Transverse colon (tissue), 4 donors: ENCODE results near the gene CDK10. TPM values are rescaled to one million over a fixed set of nuclear protein-coding genes. Genes with fewer than 3 reads are reported as not detected.
A peak's percentile ranks its signal among the peaks of the same experiment; 100 is the strongest.

ENCODE experiments used
- DNase-seq: peaks from one replicate; pipeline ENCODE4 v3.0.0-alpha.2; 2019
- H3K27ac ChIP-seq, 4 donors: fragments of 200-600 bp; sonication (generic); 2 replicates each; pipeline ENCODE4 v1.5.1; 2016 to 2018; ENCODE audit warnings: inconsistent platforms in 4 of 4
- H3K27me3 ChIP-seq: fragments of 200-600 bp; sonication (generic); 2 replicates; pipeline ENCODE4 v1.5.1; 2017; ENCODE audit warnings: inconsistent platforms
- H3K36me3 ChIP-seq, 4 donors: fragments of 200-600 bp; sonication (generic); 2 replicates each; pipeline ENCODE4 v1.5.1; 2017 to 2019; ENCODE audit warnings: inconsistent platforms in 4 of 4
- H3K4me1 ChIP-seq, 4 donors: fragments of 200-600 bp; sonication (generic); 2 replicates each; pipeline ENCODE4 v1.5.1; 2017 to 2020; ENCODE audit warnings: inconsistent platforms in 4 of 4
- H3K4me3 ChIP-seq, 4 donors: fragments of 200-600 bp; sonication (generic); 1 replicate in 1 of 4; 2 replicates in 3 of 4; pipeline versions ENCODE4 v1.5.1 to v1.6.1; 2017 to 2019; ENCODE audit warnings: inconsistent platforms in 4 of 4
- H3K9me3 ChIP-seq, 2 donors: fragments of 200-600 bp; sonication (generic); 2 replicates each; pipeline ENCODE4 v1.5.1; 2017 to 2019; ENCODE audit warnings: inconsistent platforms in 2 of 2
- EP300 ChIP-seq: sonication (generic); formaldehyde crosslinking; IDR thresholded peaks from one replicate; pipeline ENCODE4 v1.6.1; 2017; ENCODE audit warnings: antibody characterized with exemption, low read depth
- POLR2A ChIP-seq: fragments of 450-650 bp; IDR thresholded peaks from one replicate; pipeline ENCODE4 v1.6.1; 2016; ENCODE audit warnings: antibody characterized with exemption, mild to moderate bottlenecking, moderate library complexity
- POLR2AphosphoS5 ChIP-seq, 3 donors: sonication (generic); formaldehyde crosslinking; IDR thresholded peaks; one replicate each; pipeline ENCODE4 v1.6.1; 2016; ENCODE audit warnings: antibody characterized with exemption in 3 of 3
- WGBS, 2 donors: methylation state at CpG; one replicate each; pipeline ENCODE4 v1.1.5; 2018; ENCODE audit warnings: low coverage in 1 of 2; 5-methylcytosine and 5-hydroxymethylcytosine counted together
- in situ Hi-C, 4 donors: fragments of 200-750 bp; cut with MboI; loops; one replicate each; pipeline versions ENCODE4 v1.15.0 to v1.15.1; 2017; ENCODE audit warnings: low sequenced_read_pairs in 3 of 4, low pct_ligation_motif_present in 1 of 4, low pct_unique_long_range_greater_than_20kb in 1 of 4
- intact Hi-C: fragments of 100-400 bp; cut with DNase I; formaldehyde crosslinking; loops from one replicate; pipeline ENCODE4 v1.15.1; 2023; ENCODE audit warnings: low total_unique reads
- total RNA-seq, 4 donors: library from RNA; depleted of rRNA; stranded (reverse); fragments of >200 nt; gene quantifications; one replicate each; pipeline ENCODE4 v1.1.0, GENCODE V29; 2016
- TF ChIP-seq, protein P1 (sequence below), 5 experiments: fragments of 200-600 bp in 3 of 5; fragments of 450-650 bp in 2 of 5; sonication (generic) in 3 of 5; IDR thresholded peaks; 1 replicate in 2 of 5; 2 replicates in 3 of 5; pipeline ENCODE4 v1.5.1; 2016 to 2017; ENCODE audit warnings: antibody characterized with exemption in 5 of 5, inconsistent platforms in 3 of 5, mild to moderate bottlenecking in 2 of 5, moderate library complexity in 1 of 5

The CDK10 gene
- total RNA-seq, 4 donors from 2014 or later, result 69.6 to 304 (median 74.2) TPM

DNA sequence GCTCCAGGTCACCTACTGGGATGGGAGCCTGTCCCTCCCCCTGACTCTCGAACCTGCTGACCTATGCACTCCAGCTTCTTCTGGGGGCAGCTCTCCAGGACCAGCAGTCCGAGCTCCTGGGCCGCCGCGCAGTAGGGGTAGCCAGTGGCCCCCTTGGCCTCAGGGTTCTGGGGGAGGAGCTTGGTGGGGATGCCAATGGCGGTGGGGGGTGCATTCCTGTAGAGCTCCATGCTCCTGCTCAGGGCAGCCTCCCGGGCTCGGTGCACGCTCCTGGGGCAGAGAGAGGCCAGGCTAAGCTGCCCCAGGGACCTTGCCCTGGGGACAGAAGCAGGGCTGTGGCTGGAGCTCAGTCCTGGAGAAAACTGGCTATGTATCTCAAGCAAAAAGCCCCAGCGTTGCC is 22.7 kb downstream of the CDK10 start:
- in situ Hi-C loops, result loop anchor here in 2 of 4 donors (10.0 kb wide), 1 partner anchor 86 kb away; no protein-coding TSS in a partner anchor

DNA sequence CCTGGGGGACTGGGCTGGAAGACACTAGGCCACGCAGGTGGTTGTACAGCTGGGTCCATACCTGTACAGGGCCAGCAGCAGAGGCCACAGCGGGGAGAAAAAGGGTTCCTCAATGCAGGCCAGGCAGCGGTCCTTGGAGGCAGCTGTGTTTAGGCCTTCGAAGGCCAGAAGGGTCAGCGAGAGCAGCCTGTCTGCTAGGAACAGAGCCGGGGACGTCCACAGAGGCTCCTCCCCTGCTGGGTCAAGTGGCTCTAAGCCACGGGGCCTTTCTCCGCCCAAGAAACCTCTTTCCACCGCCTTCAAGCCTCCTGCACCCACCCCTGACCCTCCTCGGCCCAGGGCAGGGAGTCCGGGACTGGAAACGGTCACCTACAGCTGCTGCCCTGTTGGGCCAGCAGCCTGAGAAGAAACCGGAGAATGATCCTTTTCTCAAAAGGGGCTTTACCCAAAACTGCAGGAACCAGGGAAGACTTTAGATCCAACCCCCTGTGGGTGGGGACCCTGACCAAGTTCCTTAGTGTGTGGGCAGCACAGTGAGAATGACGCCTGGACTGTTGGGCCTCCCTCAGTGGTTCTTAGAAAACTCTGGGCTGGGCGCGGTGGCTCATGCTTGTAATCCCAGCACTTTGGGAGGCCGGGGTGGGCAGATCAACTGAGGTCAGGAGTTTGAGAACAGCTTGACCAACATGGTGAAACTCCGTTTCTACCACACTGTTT is 23.4 kb downstream of the CDK10 start:
- no peaks in the 10 kb centered on the region for H3K36me3 ChIP-seq
- TF ChIP-seq, protein P1, sequence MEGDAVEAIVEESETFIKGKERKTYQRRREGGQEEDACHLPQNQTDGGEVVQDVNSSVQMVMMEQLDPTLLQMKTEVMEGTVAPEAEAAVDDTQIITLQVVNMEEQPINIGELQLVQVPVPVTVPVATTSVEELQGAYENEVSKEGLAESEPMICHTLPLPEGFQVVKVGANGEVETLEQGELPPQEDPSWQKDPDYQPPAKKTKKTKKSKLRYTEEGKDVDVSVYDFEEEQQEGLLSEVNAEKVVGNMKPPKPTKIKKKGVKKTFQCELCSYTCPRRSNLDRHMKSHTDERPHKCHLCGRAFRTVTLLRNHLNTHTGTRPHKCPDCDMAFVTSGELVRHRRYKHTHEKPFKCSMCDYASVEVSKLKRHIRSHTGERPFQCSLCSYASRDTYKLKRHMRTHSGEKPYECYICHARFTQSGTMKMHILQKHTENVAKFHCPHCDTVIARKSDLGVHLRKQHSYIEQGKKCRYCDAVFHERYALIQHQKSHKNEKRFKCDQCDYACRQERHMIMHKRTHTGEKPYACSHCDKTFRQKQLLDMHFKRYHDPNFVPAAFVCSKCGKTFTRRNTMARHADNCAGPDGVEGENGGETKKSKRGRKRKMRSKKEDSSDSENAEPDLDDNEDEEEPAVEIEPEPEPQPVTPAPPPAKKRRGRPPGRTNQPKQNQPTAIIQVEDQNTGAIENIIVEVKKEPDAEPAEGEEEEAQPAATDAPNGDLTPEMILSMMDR (IDR thresholded peaks at IDR 0.05), result no peak
- TF ChIP-seq POLR2AphosphoS5 (IDR thresholded peaks at IDR 0.05) (no peak), POLR2A (no peak), EP300 (no peak)
- H3K4me1 ChIP-seq, result peaks cover 7 to 26% (median 17%) of the 10 kb centered on the region in 4 donors
- WGBS, 2 donors, result 80% methylated on average over 19 of the region's 19 CpGs; no CpG with 5 or more reads in 1 of the 2 donors
- H3K27me3 ChIP-seq, result peaks cover 12% of the 10 kb centered on the region
- H3K4me3 ChIP-seq, result no peak overlapping the region
- no peak overlapping the region for H3K27ac ChIP-seq
- intact Hi-C loops (loop anchor here (10.0 kb wide), 1 partner anchor 85 kb away; no protein-coding TSS in a partner anchor), in situ Hi-C loops (loop anchor here in 2 of 4 donors (10.0 kb wide), 1 partner anchor 85 kb away; no protein-coding TSS in a partner anchor)
- H3K9me3 ChIP-seq, result no peaks in the 10 kb centered on the region
- DNase-seq, result no peak

More for the DNA sequence above, 22.7 kb downstream of the CDK10 start:
- H3K27ac ChIP-seq, result no peak overlapping the region
- 78% methylated on average over 6 of the region's 10 CpGs; no CpG with 5 or more reads in 1 of the 2 donors for WGBS, 2 donors
- intact Hi-C loops, result loop anchor here (10.0 kb wide), 1 partner anchor 86 kb away; no protein-coding TSS in a partner anchor
- no peak for TF ChIP-seq POLR2A
- no peak for TF ChIP-seq POLR2AphosphoS5 (IDR thresholded peaks at IDR 0.05)
- TF ChIP-seq, protein P1 (IDR thresholded peaks at IDR 0.05), result no peak
- TF ChIP-seq EP300, result no peak
- H3K36me3 ChIP-seq, result no peaks in the 10 kb centered on the region
- no peak for DNase-seq
- peaks cover 12% of the 10 kb centered on the region for H3K27me3 ChIP-seq
- peaks cover 7 to 26% (median 17%) of the 10 kb centered on the region in 4 donors for H3K4me1 ChIP-seq
- H3K4me3 ChIP-seq, result no peak overlapping the region
- H3K9me3 ChIP-seq, result no peaks in the 10 kb centered on the region

GRCh38 chr16:89710709-89711564 is 24.4 kb downstream of the CDK10 start:
- no peaks in the 10 kb centered on the region for H3K36me3 ChIP-seq
- no peaks in the 10 kb centered on the region for H3K9me3 ChIP-seq
- H3K27ac ChIP-seq, result no peak overlapping the region
- no peak for DNase-seq
- WGBS, 2 donors, result 88% methylated on average over 39 of the region's 63 CpGs; no CpG with 5 or more reads in 1 of the 2 donors
- no peak overlapping the region for H3K4me3 ChIP-seq
- in situ Hi-C loops (no loop called here), intact Hi-C loops (no loop called here)
- peaks cover 12% of the 10 kb centered on the region for H3K27me3 ChIP-seq
- peaks cover 7 to 26% (median 17%) of the 10 kb centered on the region in 4 donors for H3K4me1 ChIP-seq
- TF ChIP-seq POLR2A, result no peak
- no peak for TF ChIP-seq EP300

DNA sequence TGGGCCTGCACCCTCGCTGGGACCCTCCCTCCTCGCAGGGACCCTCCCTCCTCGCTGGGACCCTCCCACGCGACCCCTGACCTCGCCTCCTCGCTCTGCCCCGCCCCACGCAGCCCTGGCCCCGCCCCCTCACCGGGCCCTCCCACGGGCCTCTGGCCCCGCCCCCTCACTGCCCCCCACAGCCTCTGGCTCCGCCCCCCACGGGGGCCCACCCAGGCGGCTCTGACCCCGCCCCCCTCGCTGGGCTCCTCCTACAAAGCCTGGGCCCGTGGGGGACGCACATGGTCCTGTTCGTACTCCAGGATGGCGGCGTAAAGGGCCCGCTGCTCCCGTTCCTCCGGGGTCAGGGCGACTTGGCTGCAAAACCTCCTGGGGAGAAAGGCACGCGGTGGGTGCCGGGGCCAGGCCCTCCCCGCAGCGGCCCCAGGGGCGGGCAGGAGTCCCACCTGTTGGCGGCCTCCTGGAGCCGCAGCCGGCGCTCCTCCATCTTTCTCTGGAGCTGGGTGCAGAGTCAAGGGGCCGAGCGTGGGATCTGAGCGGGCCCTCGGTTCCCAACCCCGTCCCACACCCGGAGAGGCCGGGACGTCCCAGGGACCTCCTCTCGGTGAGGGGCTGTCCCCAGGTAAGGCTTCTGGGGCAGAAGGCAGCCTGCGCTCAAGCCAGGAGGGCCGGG is 25.2 kb downstream of the CDK10 start:
- intact Hi-C loops, result no loop called here
- H3K4me1 ChIP-seq, result peaks cover 7 to 26% (median 16%) of the 10 kb centered on the region in 4 donors
- H3K27me3 ChIP-seq, result peaks cover 12% of the 10 kb centered on the region
- no peaks in the 10 kb centered on the region for H3K36me3 ChIP-seq
- TF ChIP-seq, protein P1 (IDR thresholded peaks at IDR 0.05), result no peak
- no peak for TF ChIP-seq EP300
- peak in 1 of 3 donors; percentile 7 for TF ChIP-seq POLR2AphosphoS5 (IDR thresholded peaks at IDR 0.05)
- peak; percentile 10 for TF ChIP-seq POLR2A
- peak; percentile 74 for DNase-seq
- H3K9me3 ChIP-seq, result no peaks in the 10 kb centered on the region
- in situ Hi-C loops, result no loop called here
- H3K27ac ChIP-seq, result peak overlapping the region in 1 of 4 donors; percentile 43
- peak overlapping the region; percentile 8 to 44 (median 30) for H3K4me3 ChIP-seq
- 5% methylated on average over 12 of the region's 48 CpGs; no CpG with 5 or more reads in 1 of the 2 donors for WGBS, 2 donors
